Vagina (tissue), 2 donors: ENCODE data around the gene EPG5. TPM values are rescaled to one million over a fixed set of nuclear protein-coding genes. Genes with fewer than 3 reads are reported as not detected.
"Not testable (repeated sequence)": the region's sequence is repeated elsewhere in the genome, so short reads cannot be mapped to it uniquely, and the experiment has no call there.

Source experiments
- DNase-seq, 2 donors: peaks; one replicate each; pipeline ENCODE4 v3.0.0-alpha.2; 2017; ENCODE audit errors: extremely low spot score in 2 of 2
- H3K27ac ChIP-seq: fragments of 200-600 bp; sonication (generic); one replicate; pipeline ENCODE4 v1.5.1; 2019
- H3K27me3 ChIP-seq: fragments of 200-600 bp; sonication (generic); one replicate; pipeline ENCODE4 v1.5.1; 2019
- H3K36me3 ChIP-seq, 2 donors: fragments of 200-600 bp; sonication (generic); one replicate each; pipeline ENCODE4 v1.5.1; 2017 to 2019
- H3K4me1 ChIP-seq: fragments of 200-600 bp; sonication (generic); one replicate; pipeline ENCODE4 v1.5.1; 2019
- H3K4me3 ChIP-seq, 2 donors: fragments of 200-600 bp; sonication (generic); 1 replicate in 1 of 2; 2 replicates in 1 of 2; pipeline ENCODE4 v1.5.1; 2016 to 2019
- H3K9me3 ChIP-seq: fragments of 200-600 bp; sonication (generic); one replicate; pipeline ENCODE4 v1.5.1; 2019
- POLR2A ChIP-seq, 2 donors: fragments of 450-650 bp; IDR thresholded peaks; one replicate each; pipeline ENCODE4 v1.6.1; 2017; ENCODE audit warnings: antibody characterized with exemption in 2 of 2, mild to moderate bottlenecking in 2 of 2, moderate library complexity in 2 of 2
- POLR2AphosphoS5 ChIP-seq, 2 donors: sonication (generic); formaldehyde crosslinking; IDR thresholded peaks; one replicate each; pipeline ENCODE4 v1.9.0; 2017; ENCODE audit warnings: antibody characterized with exemption in 2 of 2, mild to moderate bottlenecking in 2 of 2, low read depth in 1 of 2; ENCODE audit not compliant: insufficient read depth in 1 of 2
- intact Hi-C: fragments of 100-400 bp; cut with DNase I; formaldehyde crosslinking; loops from one replicate; pipeline ENCODE4 v1.15.1; 2023
- total RNA-seq: library from RNA; depleted of rRNA; stranded (reverse); fragments of >200 nt; gene quantifications from one replicate; pipeline ENCODE4 v1.2.3, GENCODE V29; 2016
- TF ChIP-seq, protein P1 (sequence below), 3 experiments: fragments of 450-650 bp in 2 of 3; fragments of 200-600 bp in 1 of 3; sonication (generic) in 1 of 3; IDR thresholded peaks; one replicate each; pipeline ENCODE4 v1.5.1; 2017 to 2019; ENCODE audit warnings: antibody characterized with exemption in 3 of 3, mild to moderate bottlenecking in 2 of 3, moderate library complexity in 2 of 3

EPG5 gene
- total RNA-seq, 1 donor from 2014 or later: 29.5 TPM

DNA sequence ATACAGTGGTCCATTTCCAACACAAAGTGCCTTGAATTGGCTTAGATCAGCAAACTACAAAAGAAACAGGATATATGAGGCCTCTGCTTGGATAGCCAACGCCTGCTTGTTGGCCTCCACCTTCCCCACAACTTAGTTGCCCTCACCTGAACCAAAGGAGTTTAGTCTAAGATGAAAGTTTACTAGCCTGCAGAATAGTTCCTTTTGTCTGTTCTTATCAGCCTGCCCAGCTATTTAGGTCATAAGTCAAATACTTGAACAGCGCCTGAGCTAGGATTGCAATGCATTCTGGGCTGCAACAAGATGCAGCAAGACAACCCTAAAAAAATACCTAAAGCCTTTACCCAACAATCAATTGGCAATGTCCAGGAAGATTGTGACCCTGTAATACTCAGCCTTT lies 13.1 kb upstream of the EPG5 start:
- TF ChIP-seq, protein P1, sequence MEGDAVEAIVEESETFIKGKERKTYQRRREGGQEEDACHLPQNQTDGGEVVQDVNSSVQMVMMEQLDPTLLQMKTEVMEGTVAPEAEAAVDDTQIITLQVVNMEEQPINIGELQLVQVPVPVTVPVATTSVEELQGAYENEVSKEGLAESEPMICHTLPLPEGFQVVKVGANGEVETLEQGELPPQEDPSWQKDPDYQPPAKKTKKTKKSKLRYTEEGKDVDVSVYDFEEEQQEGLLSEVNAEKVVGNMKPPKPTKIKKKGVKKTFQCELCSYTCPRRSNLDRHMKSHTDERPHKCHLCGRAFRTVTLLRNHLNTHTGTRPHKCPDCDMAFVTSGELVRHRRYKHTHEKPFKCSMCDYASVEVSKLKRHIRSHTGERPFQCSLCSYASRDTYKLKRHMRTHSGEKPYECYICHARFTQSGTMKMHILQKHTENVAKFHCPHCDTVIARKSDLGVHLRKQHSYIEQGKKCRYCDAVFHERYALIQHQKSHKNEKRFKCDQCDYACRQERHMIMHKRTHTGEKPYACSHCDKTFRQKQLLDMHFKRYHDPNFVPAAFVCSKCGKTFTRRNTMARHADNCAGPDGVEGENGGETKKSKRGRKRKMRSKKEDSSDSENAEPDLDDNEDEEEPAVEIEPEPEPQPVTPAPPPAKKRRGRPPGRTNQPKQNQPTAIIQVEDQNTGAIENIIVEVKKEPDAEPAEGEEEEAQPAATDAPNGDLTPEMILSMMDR (IDR thresholded peaks at IDR 0.05): no peak
- no peak for TF ChIP-seq POLR2AphosphoS5 (IDR thresholded peaks at IDR 0.05; ENCODE audit: insufficient read depth in 1 of 2, low read depth in 1 of 2)
- no peak for TF ChIP-seq POLR2A (IDR thresholded peaks at IDR 0.05)
- intact Hi-C loops: no loop called here
- Histone ChIP-seq H3K27ac (no peak overlapping the region), H3K27me3 (no peaks in the 10 kb centered on the region), H3K9me3 (no peaks in the 10 kb centered on the region), H3K4me1 (no peaks in the 10 kb centered on the region), H3K4me3 (no peak overlapping the region), H3K36me3 (no peaks in the 10 kb centered on the region)
- no peak for DNase-seq

DNA sequence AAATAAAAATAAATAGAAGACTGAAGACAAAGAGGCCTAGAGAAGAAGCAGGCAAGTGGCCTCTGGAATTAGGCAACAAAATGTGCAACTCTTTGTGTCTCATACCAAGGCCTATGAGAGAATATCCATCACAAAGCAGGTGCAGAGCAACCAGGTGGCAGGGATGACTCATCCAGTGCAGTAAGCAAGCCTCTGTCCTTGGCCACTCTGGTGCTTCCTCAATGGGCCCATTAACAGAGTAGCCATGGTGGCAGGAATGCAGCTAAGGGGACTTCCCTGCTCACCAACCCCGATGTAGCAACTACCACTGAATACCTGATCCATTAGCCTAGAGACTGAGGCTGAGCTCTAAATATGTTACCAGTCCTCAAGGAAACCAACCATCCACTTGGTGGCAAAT lies 11.0 kb upstream of the EPG5 start:
- intact Hi-C loops: no loop called here

DNA sequence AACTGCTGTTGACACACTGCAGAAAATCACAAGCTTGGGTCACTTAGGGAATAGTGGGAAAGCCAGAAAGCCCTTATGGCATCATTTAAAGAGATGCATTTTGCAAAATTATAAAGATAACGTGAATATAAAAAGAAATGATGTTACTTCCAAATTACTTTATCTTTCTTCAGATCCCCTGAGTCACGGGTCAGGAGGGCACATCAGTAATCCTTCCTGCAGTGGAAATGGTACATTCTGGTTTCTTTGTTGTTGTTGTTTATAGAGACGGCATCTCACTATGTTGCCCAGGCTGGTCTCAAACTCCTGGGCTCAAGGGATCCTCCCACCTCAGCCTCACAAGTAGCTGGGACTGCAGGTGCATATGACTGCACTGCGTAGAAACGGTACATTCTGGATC lies 9.8 kb upstream of the EPG5 start:
- no peak for TF ChIP-seq POLR2A (IDR thresholded peaks at IDR 0.05)
- no peak for TF ChIP-seq POLR2AphosphoS5 (IDR thresholded peaks at IDR 0.05; ENCODE audit: insufficient read depth in 1 of 2, low read depth in 1 of 2)
- TF ChIP-seq, protein P1 (IDR thresholded peaks at IDR 0.05): no peak
- Histone ChIP-seq H3K9me3 (no peaks in the 10 kb centered on the region), H3K36me3 (no peaks in the 10 kb centered on the region), H3K27ac (no peak overlapping the region), H3K27me3 (no peaks in the 10 kb centered on the region), H3K4me1 (no peaks in the 10 kb centered on the region), H3K4me3 (no peak overlapping the region)
- DNase-seq: no peak
- intact Hi-C loops: no loop called here

More for the DNA sequence above, 11.0 kb upstream of the EPG5 start:
- peak in 1 of 2 donors; percentile 20 for DNase-seq
- no peaks in the 10 kb centered on the region for H3K36me3 ChIP-seq
- no peaks in the 10 kb centered on the region for H3K9me3 ChIP-seq
- no peak overlapping the region for H3K27ac ChIP-seq
- H3K4me3 ChIP-seq: no peak overlapping the region
- H3K27me3 ChIP-seq: no peaks in the 10 kb centered on the region
- TF ChIP-seq, protein P1 (IDR thresholded peaks at IDR 0.05): no peak
- TF ChIP-seq POLR2A (IDR thresholded peaks at IDR 0.05) (no peak), POLR2AphosphoS5 (IDR thresholded peaks at IDR 0.05; ENCODE audit: insufficient read depth in 1 of 2, low read depth in 1 of 2) (no peak)
- H3K4me1 ChIP-seq: no peaks in the 10 kb centered on the region

DNA sequence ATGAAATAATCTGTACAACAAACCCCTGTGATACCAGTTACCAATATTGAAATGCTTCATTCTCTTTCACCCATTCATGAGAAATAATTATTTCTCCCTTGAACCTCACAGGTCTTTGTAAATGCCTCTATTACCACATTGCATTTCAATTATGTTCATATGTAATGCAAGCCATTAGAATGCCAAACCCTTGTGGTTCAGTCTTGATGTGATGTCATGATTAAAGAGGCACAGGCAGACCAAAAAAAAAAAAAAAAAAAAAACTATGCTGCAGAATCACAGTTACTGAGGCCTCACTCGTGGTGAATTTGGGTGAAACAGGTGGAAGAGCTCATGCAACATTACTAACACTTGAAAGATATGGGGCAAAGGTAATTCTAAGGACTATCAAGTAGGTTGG lies 9.4 kb upstream of the EPG5 start:
- no peak overlapping the region for H3K27ac ChIP-seq
- no peak overlapping the region for H3K4me3 ChIP-seq
- H3K27me3 ChIP-seq: no peaks in the 10 kb centered on the region
- intact Hi-C loops: no loop called here
- H3K9me3 ChIP-seq: no peaks in the 10 kb centered on the region
- TF ChIP-seq POLR2AphosphoS5 (IDR thresholded peaks at IDR 0.05; ENCODE audit: insufficient read depth in 1 of 2, low read depth in 1 of 2) (no peak), POLR2A (IDR thresholded peaks at IDR 0.05) (no peak)
- TF ChIP-seq, protein P1 (IDR thresholded peaks at IDR 0.05): no peak
- H3K4me1 ChIP-seq: no peaks in the 10 kb centered on the region
- H3K36me3 ChIP-seq: no peaks in the 10 kb centered on the region
- no peak for DNase-seq

DNA sequence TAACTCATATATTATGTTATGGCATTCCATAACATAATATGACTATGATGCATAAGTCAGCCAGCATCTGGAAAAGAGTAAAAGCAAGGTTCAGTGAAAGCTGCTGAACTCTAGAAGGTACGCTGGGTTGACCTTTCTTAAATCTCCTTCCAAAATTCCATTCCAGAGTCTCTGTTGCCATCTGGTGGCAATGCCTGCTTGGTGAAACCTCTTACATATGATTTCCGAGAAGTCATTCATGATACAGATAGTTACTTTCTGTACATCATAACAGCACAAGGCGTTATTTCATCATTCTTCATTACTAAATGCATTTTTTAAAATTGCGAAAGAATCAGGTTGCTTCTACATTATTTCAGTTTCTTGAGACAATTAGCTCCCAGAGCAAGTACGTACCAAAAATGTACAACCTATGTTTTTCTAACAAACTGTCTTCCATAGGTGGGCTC lies 7.0 kb upstream of the EPG5 start:
- no peaks in the 10 kb centered on the region for H3K36me3 ChIP-seq
- no peak overlapping the region for H3K4me3 ChIP-seq
- H3K27me3 ChIP-seq: no peaks in the 10 kb centered on the region
- no peaks in the 10 kb centered on the region for H3K9me3 ChIP-seq
- no peak for TF ChIP-seq POLR2A (IDR thresholded peaks at IDR 0.05)
- peak in 1 of 2 donors; percentile 37 for TF ChIP-seq POLR2AphosphoS5 (IDR thresholded peaks at IDR 0.05; ENCODE audit: insufficient read depth in 1 of 2, low read depth in 1 of 2)
- TF ChIP-seq, protein P1 (IDR thresholded peaks at IDR 0.05): peak; percentile 16 to 76 (median 39)
- intact Hi-C loops: no loop called here
- no peaks in the 10 kb centered on the region for H3K4me1 ChIP-seq
- no peak overlapping the region for H3K27ac ChIP-seq
- no peak for DNase-seq

DNA sequence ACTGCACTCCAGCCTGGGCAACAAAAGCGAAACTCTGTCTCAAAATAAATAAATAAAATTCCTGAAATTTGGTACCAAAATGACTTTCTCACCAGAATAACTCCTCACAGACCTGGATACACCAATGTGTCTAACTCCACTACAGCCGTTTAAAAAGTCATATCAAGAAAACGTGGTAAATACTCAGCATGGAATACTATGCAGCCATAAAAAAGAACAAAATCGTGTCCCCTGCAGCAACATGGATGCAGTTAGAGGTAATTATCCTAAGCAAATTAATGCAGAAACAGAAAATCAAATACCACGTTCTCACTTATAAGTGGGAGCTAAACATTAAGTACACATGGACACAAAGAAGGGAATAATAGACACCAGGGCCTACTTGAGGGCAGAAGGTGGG lies 2.2 kb downstream of the EPG5 start:
- intact Hi-C loops, H3K9me3 ChIP-seq, H3K4me3 ChIP-seq, H3K36me3 ChIP-seq, H3K27me3 ChIP-seq, DNase-seq, H3K27ac ChIP-seq: not testable (repeated sequence)
- peaks cover 32% of the 10 kb centered on the region for H3K4me1 ChIP-seq
